ENCODE results near the gene CHTF8. TPM values are rescaled to one million over a fixed set of nuclear protein-coding genes. Genes with fewer than 3 reads are reported as not detected.

Gene CHTF8
- total RNA-seq, 1 donor from 2014 or later: 86.4 TPM

GRCh38 chr16:69083306-69083941, 49.0 kb downstream of the CHTF8 start:
- Histone ChIP-seq H3K79me2 (ENCODE audit: insufficient read depth, low read length) (no peaks in the 10 kb centered on the region), H3K4me2 (ENCODE audit: low read length) (no peak overlapping the region), H3K9ac (ENCODE audit: low read length) (no peak overlapping the region), H3K9me3 (ENCODE audit: insufficient read depth, low read depth, low read length) (no peaks in the 10 kb centered on the region), H3K36me3 (ENCODE audit: insufficient read depth, low read length) (peaks cover 2% of the 10 kb centered on the region), H3K27me3 (ENCODE audit: insufficient read depth, low read length) (no peaks in the 10 kb centered on the region), H2AFZ (ENCODE audit: low read depth, low read length) (no peak overlapping the region), H3K4me3 (ENCODE audit: insufficient read depth, low read depth, low read length) (no peak overlapping the region), H3K4me1 (ENCODE audit: insufficient read depth, low read length) (peaks cover 4% of the 10 kb centered on the region), H3K27ac (ENCODE audit: low read depth, low read length) (no peak overlapping the region), H4K20me1 (ENCODE audit: insufficient read depth, low read length) (no peaks in the 10 kb centered on the region)
- Mint-ChIP-seq H3K9me3 (ENCODE audit: unreplicated experiment) (peaks cover 4% of the 10 kb centered on the region), H3K4me1 (ENCODE audit: low read depth, unreplicated experiment) (peaks cover 3% of the 10 kb centered on the region), H3K27ac (ENCODE audit: unreplicated experiment) (no peak overlapping the region), H3K4me3 (ENCODE audit: unreplicated experiment) (no peak overlapping the region), H3K27me3 (ENCODE audit: low read depth, unreplicated experiment) (no peaks in the 10 kb centered on the region), H3K36me3 (ENCODE audit: low read depth, unreplicated experiment) (peaks cover 2% of the 10 kb centered on the region)
- FAIRE-seq (no peak), DNase-seq (ENCODE audit: low read depth) (no peak)
- no peak for TF ChIP-seq CTCF (IDR thresholded peaks at IDR 0.05; ENCODE audit: insufficient read depth, low read depth, low read length)
- TF ChIP-seq EZH2 (IDR thresholded peaks at IDR 0.05; ENCODE audit: insufficient read depth, low read length): no peak

GRCh38 chr16:69079697-69080096, 52.7 kb downstream of the CHTF8 start:
- H3K36me3 Mint-ChIP-seq (ENCODE audit: low read depth, unreplicated experiment): no peaks in the 10 kb centered on the region
- H3K27ac Mint-ChIP-seq (ENCODE audit: unreplicated experiment): no peak overlapping the region
- Histone ChIP-seq H2AFZ (ENCODE audit: low read depth, low read length) (no peak overlapping the region), H3K27me3 (ENCODE audit: insufficient read depth, low read length) (no peaks in the 10 kb centered on the region), H3K4me3 (ENCODE audit: insufficient read depth, low read depth, low read length) (no peak overlapping the region), H4K20me1 (ENCODE audit: insufficient read depth, low read length) (no peaks in the 10 kb centered on the region), H3K79me2 (ENCODE audit: insufficient read depth, low read length) (no peaks in the 10 kb centered on the region), H3K27ac (ENCODE audit: low read depth, low read length) (no peak overlapping the region), H3K9me3 (ENCODE audit: insufficient read depth, low read depth, low read length) (no peaks in the 10 kb centered on the region), H3K9ac (ENCODE audit: low read length) (no peak overlapping the region), H3K36me3 (ENCODE audit: insufficient read depth, low read length) (no peaks in the 10 kb centered on the region), H3K4me1 (ENCODE audit: insufficient read depth, low read length) (peaks cover 8% of the 10 kb centered on the region), H3K4me2 (ENCODE audit: low read length) (no peak overlapping the region)
- no peaks in the 10 kb centered on the region for H3K27me3 Mint-ChIP-seq (ENCODE audit: low read depth, unreplicated experiment)
- TF ChIP-seq EZH2 (IDR thresholded peaks at IDR 0.05; ENCODE audit: insufficient read depth, low read length): no peak
- no peak for TF ChIP-seq CTCF (IDR thresholded peaks at IDR 0.05; ENCODE audit: insufficient read depth, low read depth, low read length)
- H3K9me3 Mint-ChIP-seq (ENCODE audit: unreplicated experiment): peaks cover 4% of the 10 kb centered on the region
- no peak for FAIRE-seq
- no peak for DNase-seq (ENCODE audit: low read depth)
- H3K4me3 Mint-ChIP-seq (ENCODE audit: unreplicated experiment): no peak overlapping the region
- H3K4me1 Mint-ChIP-seq (ENCODE audit: low read depth, unreplicated experiment): peaks cover 3% of the 10 kb centered on the region

GRCh38 chr16:69078073-69078472, 54.3 kb downstream of the CHTF8 start:
- peaks cover 10% of the 10 kb centered on the region for H3K4me1 ChIP-seq (ENCODE audit: insufficient read depth, low read length)
- no peak overlapping the region for H3K27ac Mint-ChIP-seq (ENCODE audit: unreplicated experiment)
- no peaks in the 10 kb centered on the region for H3K36me3 ChIP-seq (ENCODE audit: insufficient read depth, low read length)
- peaks cover 1% of the 10 kb centered on the region for H3K9me3 Mint-ChIP-seq (ENCODE audit: unreplicated experiment)
- H3K9me3 ChIP-seq (ENCODE audit: insufficient read depth, low read depth, low read length): no peaks in the 10 kb centered on the region
- H4K20me1 ChIP-seq (ENCODE audit: insufficient read depth, low read length): no peaks in the 10 kb centered on the region
- no peaks in the 10 kb centered on the region for H3K79me2 ChIP-seq (ENCODE audit: insufficient read depth, low read length)
- DNase-seq (ENCODE audit: low read depth) (no peak), FAIRE-seq (no peak)
- H3K4me3 ChIP-seq (ENCODE audit: insufficient read depth, low read depth, low read length): no peak overlapping the region
- H3K27ac ChIP-seq (ENCODE audit: low read depth, low read length): no peak overlapping the region
- H3K4me1 Mint-ChIP-seq (ENCODE audit: low read depth, unreplicated experiment): peaks cover 3% of the 10 kb centered on the region
- H3K4me2 ChIP-seq (ENCODE audit: low read length): no peak overlapping the region
- no peaks in the 10 kb centered on the region for H3K27me3 ChIP-seq (ENCODE audit: insufficient read depth, low read length)
- no peaks in the 10 kb centered on the region for H3K27me3 Mint-ChIP-seq (ENCODE audit: low read depth, unreplicated experiment)
- no peak overlapping the region for H2AFZ ChIP-seq (ENCODE audit: low read depth, low read length)
- no peak for TF ChIP-seq CTCF (IDR thresholded peaks at IDR 0.05; ENCODE audit: insufficient read depth, low read depth, low read length)
- no peak for TF ChIP-seq EZH2 (IDR thresholded peaks at IDR 0.05; ENCODE audit: insufficient read depth, low read length)
- no peak overlapping the region for H3K9ac ChIP-seq (ENCODE audit: low read length)
- no peak overlapping the region for H3K4me3 Mint-ChIP-seq (ENCODE audit: unreplicated experiment)
- H3K36me3 Mint-ChIP-seq (ENCODE audit: low read depth, unreplicated experiment): no peaks in the 10 kb centered on the region
